Measurements from ENCODE around the gene ZNF587B. TPM values are rescaled to one million over a fixed set of nuclear protein-coding genes. Genes with fewer than 3 reads are reported as not detected.
A peak's percentile ranks its signal among the peaks of the same experiment; 100 is the strongest.
"Not testable (repeated sequence)": the region's sequence is repeated elsewhere in the genome, so short reads cannot be mapped to it uniquely, and the experiment has no call there.

Gene ZNF587B
- total RNA-seq, 1 donor from 2014 or later = 20.9 TPM

DNA sequence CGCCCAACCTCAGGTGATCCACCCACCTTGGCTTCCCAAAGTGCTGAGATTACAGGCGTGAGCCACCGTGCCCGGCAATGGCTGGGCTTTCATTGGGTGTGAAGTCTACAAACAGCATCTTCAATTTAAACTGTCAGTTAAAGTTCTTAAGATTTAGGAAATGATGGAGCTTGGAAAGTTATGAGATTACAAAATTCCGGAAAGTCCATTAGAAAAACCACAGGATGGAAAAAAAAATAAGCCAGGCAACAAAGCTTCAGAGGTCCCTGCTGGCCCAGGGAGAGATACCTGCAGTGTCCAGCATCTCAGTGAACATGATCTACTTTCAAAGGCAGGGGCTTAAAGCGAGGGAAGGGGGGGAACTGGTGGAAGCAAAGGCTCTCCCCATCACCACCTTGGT, 4.6 kb upstream of the ZNF587B start:
- Mint-ChIP-seq H3K27ac (no peak overlapping the region), H3K36me3 (peaks cover 56% of the 10 kb centered on the region), H3K27me3 (no peaks in the 10 kb centered on the region), H3K9me3 (no peaks in the 10 kb centered on the region), H3K4me3 (no peak overlapping the region), H3K4me1 (ENCODE audit: unreplicated experiment) (peaks cover 41% of the 10 kb centered on the region)
- TF ChIP-seq, protein P1, sequence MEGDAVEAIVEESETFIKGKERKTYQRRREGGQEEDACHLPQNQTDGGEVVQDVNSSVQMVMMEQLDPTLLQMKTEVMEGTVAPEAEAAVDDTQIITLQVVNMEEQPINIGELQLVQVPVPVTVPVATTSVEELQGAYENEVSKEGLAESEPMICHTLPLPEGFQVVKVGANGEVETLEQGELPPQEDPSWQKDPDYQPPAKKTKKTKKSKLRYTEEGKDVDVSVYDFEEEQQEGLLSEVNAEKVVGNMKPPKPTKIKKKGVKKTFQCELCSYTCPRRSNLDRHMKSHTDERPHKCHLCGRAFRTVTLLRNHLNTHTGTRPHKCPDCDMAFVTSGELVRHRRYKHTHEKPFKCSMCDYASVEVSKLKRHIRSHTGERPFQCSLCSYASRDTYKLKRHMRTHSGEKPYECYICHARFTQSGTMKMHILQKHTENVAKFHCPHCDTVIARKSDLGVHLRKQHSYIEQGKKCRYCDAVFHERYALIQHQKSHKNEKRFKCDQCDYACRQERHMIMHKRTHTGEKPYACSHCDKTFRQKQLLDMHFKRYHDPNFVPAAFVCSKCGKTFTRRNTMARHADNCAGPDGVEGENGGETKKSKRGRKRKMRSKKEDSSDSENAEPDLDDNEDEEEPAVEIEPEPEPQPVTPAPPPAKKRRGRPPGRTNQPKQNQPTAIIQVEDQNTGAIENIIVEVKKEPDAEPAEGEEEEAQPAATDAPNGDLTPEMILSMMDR (conservative IDR thresholded peaks at IDR 0.05) = no peak
- no peak for DNase-seq (ENCODE audit: extremely low spot score, unreplicated experiment)

DNA sequence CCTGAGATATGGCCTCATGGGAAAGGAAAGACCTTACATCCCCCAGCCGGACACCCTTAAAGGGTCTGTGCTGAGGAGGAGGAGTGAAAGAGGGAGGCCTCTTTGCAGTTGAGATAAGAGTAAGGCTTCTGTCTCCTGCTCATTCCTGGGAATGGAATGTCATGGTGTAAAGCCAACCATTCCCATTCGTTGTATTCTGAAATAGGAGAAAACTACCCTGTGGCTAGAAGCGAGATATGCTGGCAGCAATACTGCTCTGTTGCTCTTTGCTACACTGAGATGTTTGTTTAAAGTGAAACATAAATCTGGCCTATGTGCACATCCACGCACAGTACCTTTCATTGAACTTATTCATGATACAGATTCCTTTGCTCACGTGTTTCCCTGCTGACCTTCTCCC, 783 bp upstream of the ZNF587B start:
- DNase-seq (ENCODE audit: extremely low spot score, unreplicated experiment) = no peak
- no peaks in the 10 kb centered on the region for H3K27me3 Mint-ChIP-seq
- H3K27ac Mint-ChIP-seq = peak overlapping the region; percentile 96
- H3K9me3 Mint-ChIP-seq = no peaks in the 10 kb centered on the region
- H3K4me1 Mint-ChIP-seq (ENCODE audit: unreplicated experiment) = peaks cover 29% of the 10 kb centered on the region
- peak overlapping the region; percentile 96 for H3K4me3 Mint-ChIP-seq
- TF ChIP-seq, protein P1 (conservative IDR thresholded peaks at IDR 0.05) = no peak
- H3K36me3 Mint-ChIP-seq = peaks cover 47% of the 10 kb centered on the region

DNA sequence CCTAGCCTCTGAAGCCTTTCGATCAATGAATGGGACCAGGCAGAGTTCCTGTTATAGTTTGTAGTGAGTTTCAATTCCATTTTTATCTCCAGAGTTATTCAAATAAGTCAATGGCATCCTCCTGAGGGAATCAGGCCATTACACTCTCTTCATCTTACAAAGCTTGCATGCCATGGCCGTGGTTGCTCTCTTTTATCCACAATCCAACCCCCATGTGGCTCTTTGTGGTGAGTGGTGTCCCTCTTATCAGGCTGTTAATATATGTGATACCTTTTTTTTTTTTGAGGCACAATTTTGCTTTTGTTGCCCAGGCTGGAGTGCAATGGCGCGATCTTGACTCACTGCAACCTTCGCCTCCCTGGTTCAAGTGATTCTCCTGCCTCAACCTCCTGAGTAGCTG, 6.9 kb downstream of the ZNF587B start:
- H3K27ac Mint-ChIP-seq; DNase-seq (ENCODE audit: extremely low spot score, unreplicated experiment); H3K4me1 Mint-ChIP-seq (ENCODE audit: unreplicated experiment); H3K27me3 Mint-ChIP-seq; H3K4me3 Mint-ChIP-seq; H3K9me3 Mint-ChIP-seq: not testable (repeated sequence)
- H3K36me3 Mint-ChIP-seq = peaks cover 17% of the 10 kb centered on the region

DNA sequence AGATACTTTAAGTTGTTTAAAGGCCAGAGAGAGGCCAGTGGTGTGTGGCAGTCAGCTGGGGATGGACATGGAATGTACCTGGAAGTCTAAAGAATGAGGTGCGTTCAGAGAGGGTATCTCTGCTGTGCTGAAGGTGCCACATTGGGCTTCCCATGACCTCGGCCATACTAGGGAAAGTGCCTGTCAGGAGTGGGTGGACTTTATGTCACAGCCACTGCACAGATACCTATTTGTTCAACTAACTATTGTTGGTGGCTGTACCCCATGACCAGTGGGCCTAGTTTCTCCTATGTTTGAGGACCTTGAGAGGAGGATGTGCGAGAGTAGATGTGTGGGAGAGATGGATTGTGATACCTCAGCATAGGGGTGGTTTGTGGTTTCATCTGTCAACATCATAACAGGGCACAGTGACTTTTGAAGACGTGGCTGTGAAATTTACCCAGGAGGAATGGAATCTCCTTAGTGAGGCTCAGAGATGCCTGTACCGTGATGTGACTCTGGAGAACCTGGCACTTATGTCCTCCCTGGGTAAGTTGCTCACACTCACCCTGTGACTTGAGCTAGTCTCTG, 8.6 kb downstream of the ZNF587B start:
- peaks cover 22% of the 10 kb centered on the region for H3K36me3 Mint-ChIP-seq
- H3K4me1 Mint-ChIP-seq (ENCODE audit: unreplicated experiment); DNase-seq (ENCODE audit: extremely low spot score, unreplicated experiment); H3K27ac Mint-ChIP-seq; H3K9me3 Mint-ChIP-seq; H3K4me3 Mint-ChIP-seq; H3K27me3 Mint-ChIP-seq: not testable (repeated sequence)

DNA sequence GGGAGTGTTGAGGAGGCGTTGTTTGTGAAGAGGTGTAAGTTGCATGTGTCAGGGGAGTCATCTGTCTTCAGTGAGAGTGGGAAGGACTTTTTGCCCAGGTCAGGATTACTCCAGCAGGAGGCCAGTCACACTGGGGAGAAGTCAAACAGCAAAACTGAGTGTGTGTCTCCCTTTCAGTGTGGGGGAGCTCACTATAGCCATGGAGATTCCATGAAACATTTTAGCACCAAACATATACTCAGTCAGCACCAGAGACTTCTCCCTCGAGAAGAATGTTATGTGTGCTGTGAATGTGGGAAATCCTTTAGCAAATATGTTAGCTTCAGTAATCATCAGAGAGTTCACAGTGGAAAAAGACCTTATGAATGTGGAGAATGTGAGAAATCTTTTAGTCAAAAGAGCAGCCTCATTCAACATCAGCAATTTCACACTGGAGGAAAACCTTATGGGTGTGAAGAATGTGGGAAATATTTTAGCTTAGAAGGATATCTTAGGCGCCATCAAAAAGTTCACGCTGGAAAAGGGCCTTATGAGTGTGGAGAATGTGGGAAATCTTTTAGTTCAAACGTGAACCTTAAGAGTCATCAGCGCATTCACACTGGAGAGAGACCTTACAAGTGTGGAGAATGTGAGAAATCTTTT, 11.1 kb downstream of the ZNF587B start:
- no peaks in the 10 kb centered on the region for H3K27me3 Mint-ChIP-seq
- H3K4me3 Mint-ChIP-seq = no peak overlapping the region
- DNase-seq (ENCODE audit: extremely low spot score, unreplicated experiment) = no peak
- TF ChIP-seq, protein P1 (conservative IDR thresholded peaks at IDR 0.05) = no peak
- no peaks in the 10 kb centered on the region for H3K9me3 Mint-ChIP-seq
- H3K36me3 Mint-ChIP-seq = peaks cover 30% of the 10 kb centered on the region
- no peak overlapping the region for H3K27ac Mint-ChIP-seq
- H3K4me1 Mint-ChIP-seq (ENCODE audit: unreplicated experiment) = no peaks in the 10 kb centered on the region

DNA sequence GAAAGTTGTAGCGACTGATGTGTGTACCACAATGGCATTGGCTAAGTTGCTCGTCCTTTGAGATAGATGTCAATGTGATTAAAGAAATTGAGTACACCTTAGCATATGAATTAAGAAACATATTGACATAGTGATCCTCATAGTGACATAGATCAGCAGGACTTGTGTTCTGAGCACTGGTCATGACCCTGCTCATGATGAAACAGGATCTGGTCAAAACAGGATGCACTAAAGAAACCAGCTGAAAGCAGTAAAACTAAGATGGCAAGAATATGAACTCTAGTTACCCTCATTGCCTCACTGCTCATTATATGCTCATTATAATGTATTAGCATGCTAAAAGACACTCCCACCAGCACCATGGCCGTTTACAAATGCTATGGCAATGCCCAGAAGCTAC, 17.1 kb downstream of the ZNF587B start:
- not testable (repeated sequence) for H3K9me3 Mint-ChIP-seq; DNase-seq (ENCODE audit: extremely low spot score, unreplicated experiment); H3K4me3 Mint-ChIP-seq; H3K27ac Mint-ChIP-seq; H3K27me3 Mint-ChIP-seq
- Mint-ChIP-seq H3K4me1 (ENCODE audit: unreplicated experiment) (peaks cover 17% of the 10 kb centered on the region), H3K36me3 (peaks cover 30% of the 10 kb centered on the region)

DNA sequence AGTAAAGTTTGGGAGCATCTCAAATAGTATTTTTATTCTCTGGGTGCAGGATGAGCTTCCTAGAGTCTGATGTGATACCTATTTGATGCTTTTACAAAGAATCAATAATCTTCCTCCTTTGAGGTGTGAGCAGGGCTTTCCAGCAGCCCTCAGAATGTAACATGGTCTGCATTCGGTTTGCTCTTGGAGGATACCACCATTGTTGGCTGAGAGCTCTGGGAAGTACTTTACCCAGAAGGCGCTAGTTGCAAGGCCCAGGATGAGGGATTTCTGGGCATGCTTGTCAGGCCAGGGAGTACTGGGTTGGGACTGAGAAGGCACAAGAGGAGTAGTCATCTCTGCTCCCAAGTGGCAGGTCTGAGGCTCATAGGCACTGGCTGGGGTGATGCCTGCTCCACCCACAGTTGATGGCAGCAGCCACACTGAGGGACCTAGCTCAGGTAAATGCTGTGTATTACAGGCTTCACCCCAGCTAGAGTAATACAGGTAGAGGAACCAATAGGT, 19.1 kb downstream of the ZNF587B start:
- not testable (repeated sequence) for DNase-seq (ENCODE audit: extremely low spot score, unreplicated experiment); H3K27me3 Mint-ChIP-seq; H3K9me3 Mint-ChIP-seq
- peaks cover 17% of the 10 kb centered on the region for H3K4me1 Mint-ChIP-seq (ENCODE audit: unreplicated experiment)
- peaks cover 34% of the 10 kb centered on the region for H3K36me3 Mint-ChIP-seq
- peak overlapping the region; percentile 95 for H3K4me3 Mint-ChIP-seq
- peak overlapping the region; percentile 89 for H3K27ac Mint-ChIP-seq

DNA sequence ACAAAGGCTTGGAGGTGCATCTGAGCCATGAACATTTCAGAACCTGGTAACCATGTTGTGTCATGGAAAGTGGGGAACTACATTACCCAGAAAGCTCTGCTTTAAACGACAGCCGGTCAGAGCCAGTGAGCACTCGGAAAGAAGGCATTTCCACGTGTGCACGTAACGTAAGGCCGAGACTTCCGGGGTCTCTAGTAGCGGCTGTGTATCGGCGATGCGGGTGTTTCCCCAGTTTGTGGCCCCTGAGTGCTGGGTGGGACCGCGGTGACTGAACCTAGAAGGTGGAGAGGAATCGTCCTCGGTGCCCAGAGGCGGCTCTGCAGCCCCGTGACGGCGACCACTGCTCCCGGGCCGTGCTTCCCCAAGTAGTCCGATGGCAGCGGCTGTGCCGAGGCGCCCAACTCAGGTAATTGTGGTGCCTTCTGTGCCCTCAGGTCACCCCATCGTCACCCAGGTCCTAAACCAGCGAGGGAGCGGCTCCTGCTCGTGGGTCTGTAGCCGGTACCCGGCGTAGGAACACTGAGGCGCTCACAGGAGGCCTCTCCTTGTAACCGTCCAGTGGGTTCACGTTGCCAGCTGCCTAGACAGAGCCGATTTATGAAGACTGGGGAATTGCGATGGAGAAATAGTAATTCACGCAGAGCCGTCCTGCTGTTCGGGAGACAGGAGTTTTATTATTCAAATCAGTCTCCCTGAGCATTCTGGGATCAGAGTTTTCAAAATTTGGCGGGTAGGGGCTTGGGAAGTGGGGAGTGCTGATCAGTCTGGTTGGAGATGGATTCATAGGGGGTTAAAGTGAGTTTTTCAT, 19.8 kb downstream of the ZNF587B start, which contains the start of gene ZNF587:
Gene ZNF587, plus strand, starts transcription at position 194 of the 808 bp plus-strand sequence. Its CDS starts 180 bp downstream, at position 374.
- H3K27me3 Mint-ChIP-seq; DNase-seq (ENCODE audit: extremely low spot score, unreplicated experiment); H3K9me3 Mint-ChIP-seq: not testable (repeated sequence)
- Mint-ChIP-seq H3K36me3 (peaks cover 31% of the 10 kb centered on the region), H3K27ac (peak within 1 kb of the TSS; percentile 89), H3K4me1 (ENCODE audit: unreplicated experiment) (peaks cover 17% of the 10 kb centered on the region), H3K4me3 (peak within 1 kb of the TSS; percentile 95)

Data from type B pancreatic cell (in vitro differentiated cells).